GM18858 (cell line): Measurements from ENCODE around the gene CLDN4.

Source experiments
- ATAC-seq: cut with Tn5 transposase; IDR thresholded peaks from one replicate; pipeline ENCODE4 v1.9.1; 2021; ENCODE audit not compliant: unreplicated experiment

The CLDN4 gene

GRCh38 chr7:73871163-73872011 lies 40.6 kb downstream of the CLDN4 start:
- ATAC-seq, result no peak

- ATAC-seq, result no peak
These were observed 41.5 kb downstream of the CLDN4 start for GRCh38 chr7:73872056-73872908.

GRCh38 chr7:73876361-73876760 lies 45.6 kb downstream of the CLDN4 start:
- ATAC-seq, result no peak

GRCh38 chr7:73876973-73877372 lies 46.2 kb downstream of the CLDN4 start:
- ATAC-seq, result no peak

GRCh38 chr7:73879977-73880681 lies 49.3 kb downstream of the CLDN4 start:
- ATAC-seq, result no peak

GRCh38 chr7:73880755-73881328 lies 50.0 kb downstream of the CLDN4 start:
- ATAC-seq, result no peak

GRCh38 chr7:73881352-73882046 lies 50.7 kb downstream of the CLDN4 start:
- no peak for ATAC-seq

GRCh38 chr7:73882047-73882402 lies 51.2 kb downstream of the CLDN4 start:
- ATAC-seq, result no peak
